GM23338 (cell line): Measurements from ENCODE around the gene LGALS7. TPM values are rescaled to one million over a fixed set of nuclear protein-coding genes. Genes with fewer than 3 reads are reported as not detected.

Source experiments
- ATAC-seq: fragments of 200-7000 bp; cut with Tn5 transposase; 3 replicates; pipeline ENCODE4 v1.9.1; 2020
- DNase-seq: peaks from one replicate; pipeline ENCODE4 v3.0.0-alpha.2; 2015; ENCODE audit warnings: low spot score
- H2AFZ ChIP-seq: fragments of 200-600 bp; sonication (generic); 2 replicates; pipeline ENCODE4 v1.8.0; 2016; ENCODE audit warnings: antibody characterized with exemption, mild to moderate bottlenecking, moderate library complexity
- H3F3A ChIP-seq: fragments of 200-600 bp; sonication (generic); replicated peaks from 2 replicates; pipeline ENCODE4 v1.8.0; 2017; ENCODE audit warnings: antibody characterized with exemption, mixed run types, low read depth
- H3K27ac ChIP-seq: fragments of 200-600 bp; sonication (generic); 2 replicates; pipeline ENCODE4 v1.6.1; 2016; ENCODE audit warnings: low read depth
- H3K27me3 ChIP-seq: fragments of 200-600 bp; sonication (generic); 2 replicates; pipeline ENCODE4 v1.8.0; 2016; ENCODE audit warnings: mild to moderate bottlenecking, mixed run types, moderate library complexity; ENCODE audit not compliant: insufficient read depth
- H3K36me3 ChIP-seq: fragments of 200-600 bp; sonication (generic); 2 replicates; pipeline ENCODE4 v1.8.0; 2016; ENCODE audit warnings: mild to moderate bottlenecking; ENCODE audit not compliant: insufficient read depth
- H3K4me1 ChIP-seq: fragments of 200-600 bp; sonication (generic); 2 replicates; pipeline ENCODE4 v1.8.0; 2016; ENCODE audit warnings: mild to moderate bottlenecking, moderate library complexity; ENCODE audit not compliant: insufficient read depth
- H3K4me2 ChIP-seq: fragments of 200-600 bp; sonication (generic); 2 replicates; pipeline ENCODE4 v1.7.1; 2017; ENCODE audit warnings: mixed run types
- H3K4me3 ChIP-seq: fragments of 200-600 bp; sonication (generic); 2 replicates; pipeline ENCODE4 v1.6.1; 2016; ENCODE audit warnings: mixed run types
- H3K79me2 ChIP-seq: fragments of 200-600 bp; sonication (generic); replicated peaks from 2 replicates; pipeline ENCODE4 v1.8.0; 2017; ENCODE audit warnings: mild to moderate bottlenecking; ENCODE audit not compliant: insufficient read depth
- H3K9me2 ChIP-seq: fragments of 200-600 bp; sonication (generic); 2 replicates; pipeline ENCODE4 v1.8.0; 2017; ENCODE audit not compliant: insufficient read depth
- H4K20me1 ChIP-seq: fragments of 200-600 bp; sonication (generic); replicated peaks from 2 replicates; pipeline ENCODE4 v1.8.0; 2017; ENCODE audit warnings: mild to moderate bottlenecking; ENCODE audit not compliant: insufficient read depth
- H3K27ac Mint-ChIP-seq: 2 replicates; pipeline ENCODE4 v1.8.0; 2020; ENCODE audit warnings: inconsistent platforms, mild to moderate bottlenecking, moderate library complexity, mixed read lengths
- H3K27me3 Mint-ChIP-seq: 3 replicates; pipeline ENCODE4 v1.8.0; 2022; ENCODE audit warnings: low read depth, mild to moderate bottlenecking, moderate library complexity, mixed read lengths, inconsistent platforms; ENCODE audit not compliant: insufficient read depth, poor library complexity
- H3K36me3 Mint-ChIP-seq: 3 replicates; pipeline ENCODE4 v1.8.0; 2021; ENCODE audit warnings: low read depth, mild to moderate bottlenecking, inconsistent platforms, moderate library complexity, mixed read lengths
- H3K4me1 Mint-ChIP-seq: 3 replicates; pipeline ENCODE4 v1.8.0; 2020; ENCODE audit warnings: mild to moderate bottlenecking, inconsistent platforms, mixed read lengths
- H3K4me3 Mint-ChIP-seq: 3 replicates; pipeline ENCODE4 v1.8.0; 2021; ENCODE audit warnings: moderate library complexity, mild to moderate bottlenecking, inconsistent platforms, mixed read lengths
- H3K9me3 Mint-ChIP-seq: 3 replicates; pipeline ENCODE4 v1.8.0; 2020; ENCODE audit warnings: moderate library complexity, mild to moderate bottlenecking, inconsistent platforms, mixed read lengths
- CREB1 ChIP-seq: fragments of 250-450 bp; sonication (Bioruptor Pico); IDR thresholded peaks from 2 replicates; pipeline ENCODE4 v1.5.0; 2020; ENCODE audit warnings: low read depth, mild to moderate bottlenecking, moderate library complexity
- CTCF ChIP-seq, 2 experiments: fragments of 200-600 bp in 1 of 2; sonication (generic) in 1 of 2; conservative IDR thresholded peaks; 2 replicates each; pipeline versions ENCODE4 v1.5.1 to v1.6.1; 2016 to 2017; ENCODE audit warnings: antibody characterized with exemption in 2 of 2, low read depth in 2 of 2, mild to moderate bottlenecking in 2 of 2, moderate library complexity in 1 of 2
- EZH2 ChIP-seq: fragments of 200-600 bp; sonication (generic); IDR thresholded peaks from one replicate; pipeline ENCODE4 v1.8.0; 2017; ENCODE audit warnings: antibody characterized with exemption, mild to moderate bottlenecking, low read depth; ENCODE audit not compliant: unreplicated experiment
- JUNB ChIP-seq: IDR thresholded peaks from one replicate; pipeline ENCODE4 v1.6.1; 2016; ENCODE audit warnings: antibody characterized with exemption; ENCODE audit not compliant: unreplicated experiment
- POLR2AphosphoS5 ChIP-seq: IDR thresholded peaks from 2 replicates; pipeline ENCODE4 v1.6.1; 2016; ENCODE audit warnings: antibody characterized with exemption, low read depth
- ZNF331 ChIP-seq: fragments of 250-450 bp; sonication (Bioruptor Pico); IDR thresholded peaks from 2 replicates; pipeline ENCODE4 v1.5.0; 2020; ENCODE audit warnings: low read depth, mild to moderate bottlenecking, moderate library complexity
- ZNF462 ChIP-seq: fragments of 250-450 bp; sonication (Bioruptor Pico); IDR thresholded peaks from 2 replicates; pipeline ENCODE4 v1.5.0; 2020; ENCODE audit warnings: mild to moderate bottlenecking, moderate library complexity
- polyA plus RNA-seq: library from polyadenylated mRNA; unstranded; fragments of >200 nt; fragmentation: Nextera tagmentation; extraction: Ambion mirVana; gene quantifications from 2 replicates; pipeline ENCODE4 v1.2.1, GENCODE V29; 2016
- total RNA-seq: library from RNA; depleted of rRNA; stranded (reverse); fragments of >200 nt; shearing (Covaris generic); gene quantifications from 2 replicates; pipeline ENCODE4 v1.2.3, GENCODE V29; 2014

Gene LGALS7
- total and polyA plus RNA-seq, 2 experiments from 2014 or later: 1.6 TPM; not detected in 1

GRCh38 chr19:38727306-38727867 is 45.9 kb downstream of the LGALS7 start:
- ATAC-seq: no peak
- TF ChIP-seq CREB1 (CRISPR knock-in tag) (no peak), CTCF (conservative IDR thresholded peaks at IDR 0.05; ENCODE audit: low read depth in 2 of 2) (no peak), JUNB (no peak), ZNF331 (CRISPR knock-in tag) (no peak), EZH2 (no peak), POLR2AphosphoS5 (no peak), ZNF462 (CRISPR knock-in tag) (no peak)
- DNase-seq: no peak
- Histone ChIP-seq H3K27ac (no peak overlapping the region), H3K4me1 (no peaks in the 10 kb centered on the region; the same call in 1 of the 2 replicates), H3K79me2 (no peaks in the 10 kb centered on the region), H4K20me1 (peaks cover 6% of the 10 kb centered on the region), H3K4me3 (no peak overlapping the region), H3K9me2 (no peaks in the 10 kb centered on the region), H3K27me3 (no peaks in the 10 kb centered on the region), H3F3A (peaks cover 27% of the 10 kb centered on the region; the same call in 1 of the 2 replicates), H3K4me2 (no peak overlapping the region), H3K36me3 (peaks cover 27% of the 10 kb centered on the region), H2AFZ (no peak overlapping the region)
- no peak overlapping the region for H3K27ac Mint-ChIP-seq
- H3K4me1 Mint-ChIP-seq: peaks cover 13% of the 10 kb centered on the region
- peaks cover 69% of the 10 kb centered on the region for H3K36me3 Mint-ChIP-seq
- no peaks in the 10 kb centered on the region for H3K9me3 Mint-ChIP-seq
- H3K4me3 Mint-ChIP-seq: no peak overlapping the region
- peaks cover 27% of the 10 kb centered on the region for H3K27me3 Mint-ChIP-seq
